Measurements from ENCODE around the gene SLC2A14. TPM values are rescaled to one million over a fixed set of nuclear protein-coding genes. Genes with fewer than 3 reads are reported as not detected.

The SLC2A14 gene
- total RNA-seq, 2 donors from 2014 or later = 3.6 to 8.6 TPM

- WGBS, 2 donors = 40 to 53% methylated on average over 3 of the region's 3 CpGs
- no peak for ATAC-seq
- H3K27ac ChIP-seq = no peak overlapping the region
- no peak overlapping the region for H3K4me3 ChIP-seq
- no peaks in the 10 kb centered on the region for H3K4me1 ChIP-seq
- no peak for DNase-seq
- no peaks in the 10 kb centered on the region for H3K27me3 ChIP-seq
- no peak for TF ChIP-seq POLR2A (IDR thresholded peaks at IDR 0.05)
- TF ChIP-seq, protein P1, sequence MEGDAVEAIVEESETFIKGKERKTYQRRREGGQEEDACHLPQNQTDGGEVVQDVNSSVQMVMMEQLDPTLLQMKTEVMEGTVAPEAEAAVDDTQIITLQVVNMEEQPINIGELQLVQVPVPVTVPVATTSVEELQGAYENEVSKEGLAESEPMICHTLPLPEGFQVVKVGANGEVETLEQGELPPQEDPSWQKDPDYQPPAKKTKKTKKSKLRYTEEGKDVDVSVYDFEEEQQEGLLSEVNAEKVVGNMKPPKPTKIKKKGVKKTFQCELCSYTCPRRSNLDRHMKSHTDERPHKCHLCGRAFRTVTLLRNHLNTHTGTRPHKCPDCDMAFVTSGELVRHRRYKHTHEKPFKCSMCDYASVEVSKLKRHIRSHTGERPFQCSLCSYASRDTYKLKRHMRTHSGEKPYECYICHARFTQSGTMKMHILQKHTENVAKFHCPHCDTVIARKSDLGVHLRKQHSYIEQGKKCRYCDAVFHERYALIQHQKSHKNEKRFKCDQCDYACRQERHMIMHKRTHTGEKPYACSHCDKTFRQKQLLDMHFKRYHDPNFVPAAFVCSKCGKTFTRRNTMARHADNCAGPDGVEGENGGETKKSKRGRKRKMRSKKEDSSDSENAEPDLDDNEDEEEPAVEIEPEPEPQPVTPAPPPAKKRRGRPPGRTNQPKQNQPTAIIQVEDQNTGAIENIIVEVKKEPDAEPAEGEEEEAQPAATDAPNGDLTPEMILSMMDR (IDR thresholded peaks at IDR 0.05) = no peak
- intact Hi-C loops (cut with DNase I) = no loop called here
- H3K36me3 ChIP-seq (replicated peaks in 1 of 2; ENCODE audit: insufficient read depth in 1 of 2, low read depth in 2 of 2) = no peaks in the 10 kb centered on the region
- no peaks in the 10 kb centered on the region for H3K9me3 ChIP-seq
These were observed 102.7 kb downstream of the SLC2A14 start for GRCh38 chr12:7769999-7770398.

Small RNA genes lying within 50 kb of the gene (small RNA-seq; reads per million reads assigned to genes)
- gene RF00019 = not detected

Other genes with a start within 250 kb of the SLC2A14 start
- gene APOBEC1, start 207.0 kb downstream of the SLC2A14 start, total RNA-seq = under 1 TPM in 1 of 2 donors, not detected in 1; 0.52 TPM
- gene GDF3, start 177.1 kb downstream of the SLC2A14 start, total RNA-seq = not detected
- not detected for gene DPPA3, start 161.5 kb downstream of the SLC2A14 start, total RNA-seq
- gene CLEC4C, start 125.5 kb downstream of the SLC2A14 start, total RNA-seq = not detected
- gene NANOGNB, start 107.7 kb downstream of the SLC2A14 start, total RNA-seq = not detected
- gene NANOG, start 83.5 kb downstream of the SLC2A14 start, total RNA-seq = 1 to 10 TPM in 1 of 2 donors, under 1 TPM in 1; 0.66 to 2.3 TPM
- 1 to 10 TPM; 6.6 to 9.6 TPM for gene SLC2A3, start 63.3 kb upstream of the SLC2A14 start, total RNA-seq
- gene FOXJ2, start 159.8 kb upstream of the SLC2A14 start, total RNA-seq = 10 to 100 TPM in 1 of 2 donors, 1 to 10 TPM in 1; 7.5 to 11.9 TPM
- 1 to 10 TPM in 1 of 2 donors, under 1 TPM in 1; 0.66 to 3.9 TPM for gene C3AR1, start 193.4 kb upstream of the SLC2A14 start, total RNA-seq
- 10 to 100 TPM; 30.3 to 38.7 TPM for gene NECAP1, start 209.4 kb upstream of the SLC2A14 start, total RNA-seq

Data from body of pancreas (tissue), 4 donors.